GM18868 (cell line): ENCODE data around the gene OR9A4.
A peak's percentile ranks its signal among the peaks of the same experiment; 100 is the strongest.
"Not testable (repeated sequence)": the region's sequence is repeated elsewhere in the genome, so short reads cannot be mapped to it uniquely, and the experiment has no call there.

Source experiments
- ATAC-seq: cut with Tn5 transposase; IDR thresholded peaks from one replicate; pipeline ENCODE4 v1.9.1; 2021; ENCODE audit warnings: mild to moderate bottlenecking, moderate library complexity; ENCODE audit not compliant: unreplicated experiment

OR9A4 gene

GRCh38 chr7:141916099-141916498 is at the start of gene OR9A4:
Gene OR9A4, plus strand, starts transcription at chr7:141916399. Its CDS starts 2,477 bp downstream, at chr7:141918876.
- no peak for ATAC-seq

GRCh38 chr7:141866974-141867373 is 49.2 kb upstream of the OR9A4 start:
- no peak for ATAC-seq

- ATAC-seq: peak; percentile 48
Measured at GRCh38 chr7:141872931-141873330, 43.3 kb upstream of the OR9A4 start.

GRCh38 chr7:141874787-141875186 is 41.4 kb upstream of the OR9A4 start:
- no peak for ATAC-seq

- ATAC-seq: no peak
Measured at GRCh38 chr7:141875453-141875852, 40.7 kb upstream of the OR9A4 start.

- ATAC-seq: no peak
Measured at GRCh38 chr7:141876371-141876770, 39.8 kb upstream of the OR9A4 start.

- no peak for ATAC-seq
Measured at GRCh38 chr7:141877365-141877764, 38.8 kb upstream of the OR9A4 start.

- no peak for ATAC-seq
Measured at GRCh38 chr7:141880960-141881359, 35.2 kb upstream of the OR9A4 start.

GRCh38 chr7:141884539-141885225 is 31.5 kb upstream of the OR9A4 start:
- ATAC-seq: peak; percentile 96

GRCh38 chr7:141889321-141889720 is 26.9 kb upstream of the OR9A4 start:
- no peak for ATAC-seq

- ATAC-seq: no peak
Measured at GRCh38 chr7:141891336-141891735, 24.9 kb upstream of the OR9A4 start.

- ATAC-seq: not testable (repeated sequence)
Measured at GRCh38 chr7:141899366-141899765, 16.8 kb upstream of the OR9A4 start.

GRCh38 chr7:141906285-141906684 is 9.9 kb upstream of the OR9A4 start:
- no peak for ATAC-seq

GRCh38 chr7:141911391-141911790 is 4.8 kb upstream of the OR9A4 start:
- no peak for ATAC-seq

- ATAC-seq: peak; percentile 63
Measured at GRCh38 chr7:141915565-141915964, 634 bp upstream of the OR9A4 start.

- no peak for ATAC-seq
Measured at GRCh38 chr7:141920281-141920680, 4.1 kb downstream of the OR9A4 start.

GRCh38 chr7:141928146-141928844 is 12.1 kb downstream of the OR9A4 start:
- ATAC-seq: no peak

- ATAC-seq: no peak
Measured at GRCh38 chr7:141928845-141929195, 12.6 kb downstream of the OR9A4 start.

- no peak for ATAC-seq
Measured at GRCh38 chr7:141930211-141930610, 14.0 kb downstream of the OR9A4 start.

- no peak for ATAC-seq
Measured at GRCh38 chr7:141941075-141941474, 24.9 kb downstream of the OR9A4 start.

- ATAC-seq: no peak
Measured at GRCh38 chr7:141943846-141944245, 27.6 kb downstream of the OR9A4 start.

- ATAC-seq: no peak
Measured at GRCh38 chr7:141944811-141945210, 28.6 kb downstream of the OR9A4 start.

GRCh38 chr7:141945356-141945755 is 29.2 kb downstream of the OR9A4 start:
- no peak for ATAC-seq
